WTC11 (cell line): Measurements from ENCODE around the gene GABPB2. TPM values are rescaled to one million over a fixed set of nuclear protein-coding genes. Genes with fewer than 3 reads are reported as not detected.

Source experiments
- ATAC-seq: fragments of 200-7000 bp; cut with Tn5 transposase; 2 replicates; pipeline ENCODE4 v1.10.0; 2021; ENCODE audit warnings: mild to moderate bottlenecking, moderate library complexity
- CTCF ChIA-PET: fragments of 300-600 bp; sonication (Branson Sonifier 250); formaldehyde crosslinking; loops from one replicate; lab custom pipeline; 2021; ENCODE audit warnings: antibody characterized with exemption; lab: Charles Lee
- POLR2A ChIA-PET: fragments of 350-600 bp; sonication (Branson Sonifier 250); formaldehyde crosslinking; loops from one replicate; lab custom pipeline; 2021; ENCODE audit warnings: antibody characterized with exemption; lab: Charles Lee
- DNase-seq: peaks from one replicate; pipeline ENCODE4 v3.0.0; 2021; ENCODE audit warnings: low spot score
- H3K27ac Mint-ChIP-seq: 2 replicates; pipeline ENCODE4 v1.8.0; 2021; ENCODE audit warnings: mixed read lengths
- H3K27me3 Mint-ChIP-seq: 2 replicates; pipeline ENCODE4 v1.8.0; 2021; ENCODE audit warnings: low read depth, mild to moderate bottlenecking, moderate library complexity, mixed read lengths
- H3K36me3 Mint-ChIP-seq: 2 replicates; pipeline ENCODE4 v1.8.0; 2021; ENCODE audit warnings: mixed read lengths
- H3K4me1 Mint-ChIP-seq: 2 replicates; pipeline ENCODE4 v1.8.0; 2022; ENCODE audit warnings: mixed read lengths
- H3K4me3 Mint-ChIP-seq: 2 replicates; pipeline ENCODE4 v1.8.0; 2021; ENCODE audit warnings: mild to moderate bottlenecking, moderate library complexity, mixed read lengths
- H3K9me3 Mint-ChIP-seq: 2 replicates; pipeline ENCODE4 v1.8.0; 2021; ENCODE audit warnings: mixed read lengths
- CBFB ChIP-seq: sonication (generic); formaldehyde crosslinking; IDR thresholded peaks from 2 replicates; pipeline ENCODE4 v1.8.1; 2022; ENCODE audit warnings: mild to moderate bottlenecking, low read depth, missing genetic modification reagents
- ELF4 ChIP-seq: sonication (generic); formaldehyde crosslinking; IDR thresholded peaks from 2 replicates; pipeline ENCODE4 v1.8.1; 2022; ENCODE audit warnings: low read depth, mild to moderate bottlenecking, moderate library complexity, missing genetic modification reagents
- EMX1 ChIP-seq: fragments of 250-450 bp; sonication (Bioruptor Pico); IDR thresholded peaks from 2 replicates; pipeline ENCODE4 v1.8.0; 2021; ENCODE audit warnings: mild to moderate bottlenecking
- ESRRA ChIP-seq: sonication (generic); formaldehyde crosslinking; IDR thresholded peaks from 2 replicates; pipeline ENCODE4 v1.8.1; 2022; ENCODE audit warnings: mild to moderate bottlenecking, missing genetic modification reagents, borderline replicate concordance
- FOXP1 ChIP-seq: sonication (generic); formaldehyde crosslinking; IDR thresholded peaks from 2 replicates; pipeline ENCODE4 v1.8.0; 2022; ENCODE audit warnings: missing genetic modification reagents, mild to moderate bottlenecking, moderate library complexity, borderline replicate concordance
- HMGA2 ChIP-seq: fragments of 250-450 bp; sonication (Bioruptor Pico); IDR thresholded peaks from 2 replicates; pipeline ENCODE4 v1.4.0; 2021; ENCODE audit warnings: mild to moderate bottlenecking, moderate library complexity
- NR3C1 ChIP-seq: sonication (generic); formaldehyde crosslinking; conservative IDR thresholded peaks from 2 replicates; pipeline ENCODE4 v1.8.1; 2023; ENCODE audit warnings: low read depth, mild to moderate bottlenecking, missing genetic modification reagents
- SMAD3 ChIP-seq: sonication (generic); formaldehyde crosslinking; IDR thresholded peaks from 2 replicates; pipeline ENCODE4 v1.8.0; 2022; ENCODE audit warnings: missing genetic modification reagents, mild to moderate bottlenecking, borderline replicate concordance
- SMAD4 ChIP-seq: sonication (generic); formaldehyde crosslinking; IDR thresholded peaks from 2 replicates; pipeline ENCODE4 v1.8.0; 2022; ENCODE audit warnings: mild to moderate bottlenecking, missing genetic modification reagents
- ZBTB21 ChIP-seq: sonication (generic); formaldehyde crosslinking; IDR thresholded peaks from 2 replicates; pipeline ENCODE4 v1.8.1; 2023; ENCODE audit warnings: mild to moderate bottlenecking, missing genetic modification reagents, borderline replicate concordance
- ZNF232 ChIP-seq: sonication (generic); formaldehyde crosslinking; IDR thresholded peaks from 2 replicates; pipeline ENCODE4 v1.8.0; 2022; ENCODE audit warnings: mild to moderate bottlenecking, missing genetic modification reagents
- ZNF263 ChIP-seq: sonication (generic); formaldehyde crosslinking; IDR thresholded peaks from 2 replicates; pipeline ENCODE4 v1.8.1; 2022; ENCODE audit warnings: low read depth, mild to moderate bottlenecking, moderate library complexity, missing genetic modification reagents
- total RNA-seq: library from RNA; stranded (reverse); gene quantifications from 3 replicates; pipeline ENCODE4 v1.2.3, GENCODE V29; 2021
- TF ChIP-seq, protein P1 (sequence below): sonication (generic); formaldehyde crosslinking; IDR thresholded peaks from 2 replicates; pipeline ENCODE4 v1.8.0; 2023; ENCODE audit warnings: mild to moderate bottlenecking, missing genetic modification reagents
- TF ChIP-seq, protein P2 (sequence below): sonication (generic); formaldehyde crosslinking; conservative IDR thresholded peaks from 2 replicates; pipeline ENCODE4 v1.8.1; 2023; ENCODE audit warnings: mild to moderate bottlenecking, low read depth, missing genetic modification reagents, moderate library complexity
- TF ChIP-seq, protein P3 (sequence below): sonication (generic); formaldehyde crosslinking; conservative IDR thresholded peaks from 2 replicates; pipeline ENCODE4 v1.8.1; 2022; ENCODE audit warnings: mild to moderate bottlenecking, missing genetic modification reagents
- TF ChIP-seq, protein P4 (sequence below): sonication (generic); formaldehyde crosslinking; IDR thresholded peaks from 2 replicates; pipeline ENCODE4 v1.8.0; 2023; ENCODE audit warnings: missing genetic modification reagents, mild to moderate bottlenecking, borderline replicate concordance

GABPB2 gene
- total RNA-seq, 1 experiment from 2014 or later = 1.7 TPM

DNA sequence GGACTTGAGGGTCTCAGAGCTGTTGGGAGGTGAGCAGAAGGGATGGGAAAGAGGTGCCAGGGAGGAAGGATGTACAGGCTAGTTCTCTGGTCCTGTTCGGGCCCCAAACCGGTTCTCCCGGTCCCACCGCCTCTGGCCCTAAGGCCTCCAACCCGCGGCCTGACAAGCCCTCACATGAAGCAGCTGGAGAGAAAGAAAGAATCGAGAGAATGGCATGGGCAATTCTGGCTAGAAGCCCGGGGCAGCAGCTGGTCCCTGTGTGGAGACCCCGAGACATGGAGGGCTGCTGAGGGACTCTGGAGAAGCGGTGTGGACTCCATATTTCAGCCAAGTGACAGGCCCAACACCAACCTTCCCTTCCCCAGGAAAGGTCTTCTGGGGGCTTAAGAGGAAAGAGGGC is 11.9 kb upstream of the GABPB2 start:
- H3K4me1 Mint-ChIP-seq = peaks cover 43% of the 10 kb centered on the region
- TF ChIP-seq ZBTB21 (no peak), ESRRA (no peak), ZNF263 (CRISPR knock-in tag) (no peak), FOXP1 (CRISPR knock-in tag) (no peak), CBFB (no peak), HMGA2 (CRISPR knock-in tag) (no peak), ZNF232 (CRISPR knock-in tag) (no peak), SMAD3 (CRISPR knock-in tag) (no peak), SMAD4 (CRISPR knock-in tag) (no peak), EMX1 (CRISPR knock-in tag) (no peak), NR3C1 (CRISPR knock-in tag) (no peak), ELF4 (CRISPR knock-in tag) (no peak)
- TF ChIP-seq, protein P1, sequence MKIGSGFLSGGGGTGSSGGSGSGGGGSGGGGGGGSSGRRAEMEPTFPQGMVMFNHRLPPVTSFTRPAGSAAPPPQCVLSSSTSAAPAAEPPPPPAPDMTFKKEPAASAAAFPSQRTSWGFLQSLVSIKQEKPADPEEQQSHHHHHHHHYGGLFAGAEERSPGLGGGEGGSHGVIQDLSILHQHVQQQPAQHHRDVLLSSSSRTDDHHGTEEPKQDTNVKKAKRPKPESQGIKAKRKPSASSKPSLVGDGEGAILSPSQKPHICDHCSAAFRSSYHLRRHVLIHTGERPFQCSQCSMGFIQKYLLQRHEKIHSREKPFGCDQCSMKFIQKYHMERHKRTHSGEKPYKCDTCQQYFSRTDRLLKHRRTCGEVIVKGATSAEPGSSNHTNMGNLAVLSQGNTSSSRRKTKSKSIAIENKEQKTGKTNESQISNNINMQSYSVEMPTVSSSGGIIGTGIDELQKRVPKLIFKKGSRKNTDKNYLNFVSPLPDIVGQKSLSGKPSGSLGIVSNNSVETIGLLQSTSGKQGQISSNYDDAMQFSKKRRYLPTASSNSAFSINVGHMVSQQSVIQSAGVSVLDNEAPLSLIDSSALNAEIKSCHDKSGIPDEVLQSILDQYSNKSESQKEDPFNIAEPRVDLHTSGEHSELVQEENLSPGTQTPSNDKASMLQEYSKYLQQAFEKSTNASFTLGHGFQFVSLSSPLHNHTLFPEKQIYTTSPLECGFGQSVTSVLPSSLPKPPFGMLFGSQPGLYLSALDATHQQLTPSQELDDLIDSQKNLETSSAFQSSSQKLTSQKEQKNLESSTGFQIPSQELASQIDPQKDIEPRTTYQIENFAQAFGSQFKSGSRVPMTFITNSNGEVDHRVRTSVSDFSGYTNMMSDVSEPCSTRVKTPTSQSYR (CRISPR knock-in tag) = no peak
- TF ChIP-seq, protein P2, sequence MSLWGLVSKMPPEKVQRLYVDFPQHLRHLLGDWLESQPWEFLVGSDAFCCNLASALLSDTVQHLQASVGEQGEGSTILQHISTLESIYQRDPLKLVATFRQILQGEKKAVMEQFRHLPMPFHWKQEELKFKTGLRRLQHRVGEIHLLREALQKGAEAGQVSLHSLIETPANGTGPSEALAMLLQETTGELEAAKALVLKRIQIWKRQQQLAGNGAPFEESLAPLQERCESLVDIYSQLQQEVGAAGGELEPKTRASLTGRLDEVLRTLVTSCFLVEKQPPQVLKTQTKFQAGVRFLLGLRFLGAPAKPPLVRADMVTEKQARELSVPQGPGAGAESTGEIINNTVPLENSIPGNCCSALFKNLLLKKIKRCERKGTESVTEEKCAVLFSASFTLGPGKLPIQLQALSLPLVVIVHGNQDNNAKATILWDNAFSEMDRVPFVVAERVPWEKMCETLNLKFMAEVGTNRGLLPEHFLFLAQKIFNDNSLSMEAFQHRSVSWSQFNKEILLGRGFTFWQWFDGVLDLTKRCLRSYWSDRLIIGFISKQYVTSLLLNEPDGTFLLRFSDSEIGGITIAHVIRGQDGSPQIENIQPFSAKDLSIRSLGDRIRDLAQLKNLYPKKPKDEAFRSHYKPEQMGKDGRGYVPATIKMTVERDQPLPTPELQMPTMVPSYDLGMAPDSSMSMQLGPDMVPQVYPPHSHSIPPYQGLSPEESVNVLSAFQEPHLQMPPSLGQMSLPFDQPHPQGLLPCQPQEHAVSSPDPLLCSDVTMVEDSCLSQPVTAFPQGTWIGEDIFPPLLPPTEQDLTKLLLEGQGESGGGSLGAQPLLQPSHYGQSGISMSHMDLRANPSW (CRISPR knock-in tag) = no peak
- TF ChIP-seq, protein P3, sequence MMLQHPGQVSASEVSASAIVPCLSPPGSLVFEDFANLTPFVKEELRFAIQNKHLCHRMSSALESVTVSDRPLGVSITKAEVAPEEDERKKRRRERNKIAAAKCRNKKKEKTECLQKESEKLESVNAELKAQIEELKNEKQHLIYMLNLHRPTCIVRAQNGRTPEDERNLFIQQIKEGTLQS = no peak
- TF ChIP-seq, protein P4, sequence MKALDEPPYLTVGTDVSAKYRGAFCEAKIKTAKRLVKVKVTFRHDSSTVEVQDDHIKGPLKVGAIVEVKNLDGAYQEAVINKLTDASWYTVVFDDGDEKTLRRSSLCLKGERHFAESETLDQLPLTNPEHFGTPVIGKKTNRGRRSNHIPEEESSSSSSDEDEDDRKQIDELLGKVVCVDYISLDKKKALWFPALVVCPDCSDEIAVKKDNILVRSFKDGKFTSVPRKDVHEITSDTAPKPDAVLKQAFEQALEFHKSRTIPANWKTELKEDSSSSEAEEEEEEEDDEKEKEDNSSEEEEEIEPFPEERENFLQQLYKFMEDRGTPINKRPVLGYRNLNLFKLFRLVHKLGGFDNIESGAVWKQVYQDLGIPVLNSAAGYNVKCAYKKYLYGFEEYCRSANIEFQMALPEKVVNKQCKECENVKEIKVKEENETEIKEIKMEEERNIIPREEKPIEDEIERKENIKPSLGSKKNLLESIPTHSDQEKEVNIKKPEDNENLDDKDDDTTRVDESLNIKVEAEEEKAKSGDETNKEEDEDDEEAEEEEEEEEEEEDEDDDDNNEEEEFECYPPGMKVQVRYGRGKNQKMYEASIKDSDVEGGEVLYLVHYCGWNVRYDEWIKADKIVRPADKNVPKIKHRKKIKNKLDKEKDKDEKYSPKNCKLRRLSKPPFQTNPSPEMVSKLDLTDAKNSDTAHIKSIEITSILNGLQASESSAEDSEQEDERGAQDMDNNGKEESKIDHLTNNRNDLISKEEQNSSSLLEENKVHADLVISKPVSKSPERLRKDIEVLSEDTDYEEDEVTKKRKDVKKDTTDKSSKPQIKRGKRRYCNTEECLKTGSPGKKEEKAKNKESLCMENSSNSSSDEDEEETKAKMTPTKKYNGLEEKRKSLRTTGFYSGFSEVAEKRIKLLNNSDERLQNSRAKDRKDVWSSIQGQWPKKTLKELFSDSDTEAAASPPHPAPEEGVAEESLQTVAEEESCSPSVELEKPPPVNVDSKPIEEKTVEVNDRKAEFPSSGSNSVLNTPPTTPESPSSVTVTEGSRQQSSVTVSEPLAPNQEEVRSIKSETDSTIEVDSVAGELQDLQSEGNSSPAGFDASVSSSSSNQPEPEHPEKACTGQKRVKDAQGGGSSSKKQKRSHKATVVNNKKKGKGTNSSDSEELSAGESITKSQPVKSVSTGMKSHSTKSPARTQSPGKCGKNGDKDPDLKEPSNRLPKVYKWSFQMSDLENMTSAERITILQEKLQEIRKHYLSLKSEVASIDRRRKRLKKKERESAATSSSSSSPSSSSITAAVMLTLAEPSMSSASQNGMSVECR = no peak
- TF ChIP-seq, all 79 proteins: peak for 0
- Mint-ChIP-seq H3K36me3 (peaks cover 36% of the 10 kb centered on the region), H3K4me3 (peak overlapping the region; percentile 79), H3K9me3 (no peaks in the 10 kb centered on the region), H3K27ac (peak overlapping the region; percentile 86), H3K27me3 (no peaks in the 10 kb centered on the region)
- ATAC-seq (peak; percentile 5), DNase-seq (peak; percentile 49)
- CTCF ChIA-PET = interaction anchor here (0.5 to 6.5 kb wide), 15 partner anchors 11 to 282 kb away, joined by 3 to 43 read pairs (median 6); partner anchors contain the start of genes BNIPL, C1orf56, GABPB2 and LYSMD1
- POLR2A ChIA-PET = interaction anchor here (0.6 to 2.3 kb wide), 3 partner anchors 11 to 16 kb away, joined by 4 to 13 read pairs (median 8); partner anchors contain the start of gene C1orf56
